PC-9 (cell line): ENCODE measurements around the gene NTNG1. TPM values are rescaled to one million over a fixed set of nuclear protein-coding genes. Genes with fewer than 3 reads are reported as not detected.

ENCODE experiments used
- BruUV-seq: library from RNA; stranded (reverse); fragments of 400-500 nt; replicated peaks from 2 replicates; lab custom pipeline; 2021; lab: Mats Ljungman, UMichigan
- CTCF ChIA-PET: fragments of 300-600 bp; sonication (Branson Sonifier 250); formaldehyde crosslinking; loops from one replicate; lab custom pipeline; 2022; ENCODE audit warnings: antibody characterized with exemption; lab: Charles Lee
- POLR2A ChIA-PET: fragments of 300-600 bp; sonication (Branson Sonifier 250); formaldehyde crosslinking; loops from one replicate; lab custom pipeline; 2022; ENCODE audit warnings: antibody characterized with exemption; ENCODE audit not compliant: unreplicated experiment; lab: Charles Lee
- DNase-seq, 2 experiments: peaks; one replicate each; pipeline versions ENCODE4 v3.0.0 to v3.0.0-alpha.2; 2015 to 2022; ENCODE audit warnings: mixed read lengths in 1 of 2
- H2AFZ ChIP-seq: fragments of 200-600 bp; sonication (generic); 2 replicates; pipeline ENCODE4 v1.8.1; 2017; ENCODE audit warnings: antibody characterized with exemption
- H3F3A ChIP-seq: fragments of 200-600 bp; sonication (generic); 2 replicates; pipeline ENCODE4 v1.8.1; 2017; ENCODE audit warnings: antibody characterized with exemption, mild to moderate bottlenecking, low read depth; ENCODE audit not compliant: insufficient read depth
- H3K27ac ChIP-seq: fragments of 200-600 bp; sonication (generic); 2 replicates; pipeline ENCODE4 v1.6.1; 2016; ENCODE audit warnings: mixed run types
- H3K27me3 ChIP-seq: fragments of 200-600 bp; sonication (generic); 2 replicates; pipeline ENCODE4 v1.6.1; 2016; ENCODE audit warnings: low read depth, mixed run types; ENCODE audit not compliant: insufficient read depth
- H3K36me3 ChIP-seq: fragments of 200-600 bp; sonication (generic); 2 replicates; pipeline ENCODE4 v1.6.1; 2016; ENCODE audit warnings: low read depth, mixed run types
- H3K4me1 ChIP-seq: fragments of 200-600 bp; sonication (generic); replicated peaks from 2 replicates; pipeline ENCODE4 v1.6.1; 2016; ENCODE audit warnings: mixed run types; ENCODE audit not compliant: insufficient read depth
- H3K4me2 ChIP-seq: fragments of 200-600 bp; sonication (generic); 2 replicates; pipeline ENCODE4 v1.6.1; 2017; ENCODE audit warnings: mixed run types
- H3K4me3 ChIP-seq: fragments of 200-600 bp; sonication (generic); 2 replicates; pipeline ENCODE4 v1.6.1; 2016; ENCODE audit warnings: mixed run types
- H3K79me2 ChIP-seq: fragments of 200-600 bp; sonication (generic); 2 replicates; pipeline ENCODE4 v1.6.1; 2017; ENCODE audit warnings: low read depth, mixed run types
- H3K9me2 ChIP-seq: fragments of 200-600 bp; sonication (generic); 2 replicates; pipeline ENCODE4 v1.8.1; 2017; ENCODE audit warnings: mild to moderate bottlenecking; ENCODE audit not compliant: insufficient read depth
- H3K9me3 ChIP-seq: fragments of 200-600 bp; sonication (generic); 2 replicates; pipeline ENCODE4 v1.8.1; 2016; ENCODE audit warnings: low read depth; ENCODE audit not compliant: insufficient read depth
- H4K20me1 ChIP-seq: fragments of 200-600 bp; sonication (generic); 2 replicates; pipeline ENCODE4 v1.8.1; 2017; ENCODE audit not compliant: insufficient read depth
- CTCF ChIP-seq: fragments of 200-600 bp; sonication (generic); conservative IDR thresholded peaks from 2 replicates; pipeline ENCODE4 v1.6.1; 2017; ENCODE audit warnings: mixed run types, antibody characterized with exemption, mild to moderate bottlenecking, moderate library complexity
- EZH2 ChIP-seq: fragments of 200-600 bp; sonication (generic); IDR thresholded peaks from 2 replicates; pipeline ENCODE4 v1.8.0; 2017; ENCODE audit warnings: antibody characterized with exemption, low read depth
- intact Hi-C: fragments of 100-400 bp; cut with micrococcal nuclease; formaldehyde crosslinking; loops from one replicate; pipeline ENCODE4 v1.10.0; 2022; ENCODE audit not compliant: unreplicated experiment
- total RNA-seq: library from RNA; stranded (reverse); gene quantifications from 2 replicates; pipeline ENCODE4 v1.2.3, GENCODE V29; 2021

Gene NTNG1
- total RNA-seq, 1 experiment from 2014 or later: not detected

GRCh38 chr1:107405236-107405635 is 264.4 kb downstream of the NTNG1 start:
- no peak for TF ChIP-seq EZH2
- TF ChIP-seq CTCF: no peak
- no peak for DNase-seq
- CTCF ChIA-PET: no interaction called here

GRCh38 chr1:107407011-107407410 is 266.2 kb downstream of the NTNG1 start:
- Histone ChIP-seq H3K9me2 (no peaks in the 10 kb centered on the region), H3F3A (no peaks in the 10 kb centered on the region), H4K20me1 (no peaks in the 10 kb centered on the region), H2AFZ (0 out of 2 replicates have a peak overlapping the region, but pooled peaks have one; percentile 23), H3K4me2 (no peak overlapping the region), H3K36me3 (no peaks in the 10 kb centered on the region), H3K79me2 (no peaks in the 10 kb centered on the region), H3K9me3 (no peaks in the 10 kb centered on the region; the same call in 1 of the 2 replicates), H3K27ac (no peak overlapping the region), H3K4me1 (no peaks in the 10 kb centered on the region), H3K27me3 (no peaks in the 10 kb centered on the region), H3K4me3 (no peak overlapping the region)
- BruUV-seq: no TSS peak
- no peak for DNase-seq
- POLR2A ChIA-PET: no interaction called here
- intact Hi-C loops: no loop called here
- CTCF ChIA-PET: no interaction called here
- TF ChIP-seq CTCF (no peak), EZH2 (no peak)

More at GRCh38 chr1:107405236-107405635, 264.4 kb downstream of the NTNG1 start:
- H3K4me3 ChIP-seq: no peak overlapping the region
- no peaks in the 10 kb centered on the region for H3F3A ChIP-seq
- H3K79me2 ChIP-seq: no peaks in the 10 kb centered on the region
- no peak overlapping the region for H2AFZ ChIP-seq
- no peak overlapping the region for H3K27ac ChIP-seq
- no peaks in the 10 kb centered on the region for H3K27me3 ChIP-seq
- POLR2A ChIA-PET: no interaction called here
- no peaks in the 10 kb centered on the region for H3K36me3 ChIP-seq
- H3K4me2 ChIP-seq: no peak overlapping the region
- no peaks in the 10 kb centered on the region; the same call in 1 of the 2 replicates for H3K9me3 ChIP-seq
- no peaks in the 10 kb centered on the region for H4K20me1 ChIP-seq
- intact Hi-C loops: no loop called here
- H3K9me2 ChIP-seq: no peaks in the 10 kb centered on the region
- no peaks in the 10 kb centered on the region for H3K4me1 ChIP-seq
- no TSS peak for BruUV-seq

GRCh38 chr1:107413546-107413945 is 272.7 kb downstream of the NTNG1 start:
- Histone ChIP-seq H4K20me1 (no peaks in the 10 kb centered on the region), H2AFZ (no peak overlapping the region), H3K4me1 (no peaks in the 10 kb centered on the region), H3K4me3 (no peak overlapping the region), H3K27ac (no peak overlapping the region), H3K79me2 (no peaks in the 10 kb centered on the region), H3K4me2 (no peak overlapping the region), H3K27me3 (no peaks in the 10 kb centered on the region), H3K9me3 (no peaks in the 10 kb centered on the region), H3K9me2 (no peaks in the 10 kb centered on the region), H3K36me3 (no peaks in the 10 kb centered on the region), H3F3A (no peaks in the 10 kb centered on the region)
- ChIA-PET CTCF (no interaction called here), POLR2A (no interaction called here)
- no peak for TF ChIP-seq CTCF
- no peak for TF ChIP-seq EZH2
- no peak for DNase-seq
- BruUV-seq: no TSS peak
- intact Hi-C loops: no loop called here
